Activated T-cell treated with anti-CD3 and anti-CD28 coated beads for 48 hours (primary cell): ENCODE data around the gene BRCA1.
"Not testable (repeated sequence)": the region's sequence is repeated elsewhere in the genome, so short reads cannot be mapped to it uniquely, and the experiment has no call there.

Experiments used
- DNase-seq: peaks from one replicate; pipeline ENCODE4 v3.0.0-alpha.2; 2020; ENCODE audit warnings: low read depth

Gene BRCA1

GRCh38 chr17:43125133-43125966 is at the start of gene BRCA1:
TSS of gene BRCA1 (minus strand) at chr17:43125364. CDS start at chr17:43124096, 1,268 bp downstream.
- peak; percentile 88 for DNase-seq

DNA sequence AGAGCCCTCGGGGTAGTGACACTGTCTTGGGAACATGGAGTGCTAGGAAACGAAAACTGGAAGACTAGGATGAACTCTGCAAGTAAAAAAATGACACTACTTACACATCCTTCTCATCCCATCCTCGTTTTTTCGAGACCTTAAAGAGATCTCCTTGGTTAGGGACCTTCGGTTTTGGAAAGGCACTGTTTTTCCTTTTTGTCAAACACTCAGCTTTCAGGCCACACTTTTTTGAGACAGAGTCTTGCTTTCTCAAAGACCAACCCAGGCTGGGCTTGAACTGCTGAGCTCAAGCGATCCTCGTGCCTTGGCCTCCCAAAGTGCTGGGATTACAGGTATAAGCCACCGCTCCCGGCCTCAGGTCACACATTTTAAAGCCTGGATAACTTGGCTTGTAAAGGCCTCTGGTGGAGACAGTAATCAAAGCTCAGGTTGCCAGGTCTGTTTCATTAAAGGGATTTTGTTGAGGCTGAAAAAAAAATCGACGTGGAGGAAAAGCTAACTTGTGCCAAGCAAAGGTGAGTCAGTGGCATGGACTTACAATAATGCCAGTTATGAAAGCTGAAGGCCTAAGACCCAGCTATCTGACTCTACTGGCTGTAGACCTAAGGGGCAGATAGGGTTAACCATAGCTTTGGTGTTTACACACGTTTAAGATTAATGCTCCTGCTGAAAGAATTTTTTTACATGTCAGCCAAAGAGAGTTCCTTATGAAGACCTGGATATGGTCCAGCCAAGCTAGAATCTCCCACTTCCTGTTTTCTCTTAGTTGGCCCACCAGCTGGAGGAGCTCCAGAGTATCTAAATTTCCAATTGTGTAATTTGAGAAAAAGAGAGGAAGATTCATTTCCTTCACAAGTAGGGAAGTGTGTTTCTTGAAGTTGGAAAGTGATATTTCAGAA is 46.7 kb upstream of the BRCA1 start:
- peak; percentile 3 for DNase-seq

GRCh38 chr17:43170766-43171585 is 45.8 kb upstream of the BRCA1 start, which contains the start of gene NBR1:
TSS of gene NBR1 (plus strand) at chr17:43171214. CDS start at chr17:43175800, 4,586 bp downstream.
- DNase-seq = peak; percentile 92

DNA sequence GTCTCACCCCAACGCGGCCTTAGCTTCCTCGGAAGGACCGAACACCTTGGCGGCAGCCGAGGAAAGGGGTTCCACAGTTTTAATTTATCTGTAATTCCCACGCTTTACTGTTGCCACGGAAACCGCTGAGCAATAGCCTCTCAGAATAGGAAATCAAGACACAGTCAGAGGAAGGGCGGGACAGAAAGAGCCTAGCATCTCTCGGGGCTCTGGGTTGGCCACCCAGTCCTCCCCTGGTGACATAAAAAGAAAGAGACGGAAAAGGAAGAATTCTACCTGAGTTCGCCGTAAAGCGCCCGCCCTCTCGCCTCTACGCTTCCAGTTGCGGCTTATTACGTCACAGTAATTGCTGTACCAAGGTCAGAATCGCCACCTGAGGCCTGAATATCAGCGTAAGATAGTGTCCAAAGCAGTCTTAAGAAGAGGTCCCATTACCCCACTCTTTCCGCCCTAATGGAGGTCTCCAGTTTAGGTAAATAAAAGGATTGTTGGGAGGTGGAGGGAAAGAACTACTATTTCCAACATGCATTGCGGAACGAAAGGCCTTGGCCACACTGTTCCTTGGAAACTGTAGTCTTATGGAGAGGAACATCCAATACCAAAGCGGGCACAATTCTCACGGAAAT is 45.1 kb upstream of the BRCA1 start:
- peak; percentile 80 for DNase-seq

GRCh38 chr17:43169561-43170139 is 44.5 kb upstream of the BRCA1 start:
- no peak for DNase-seq

GRCh38 chr17:43165971-43166370 is 40.8 kb upstream of the BRCA1 start:
- not testable (repeated sequence) for DNase-seq

DNA sequence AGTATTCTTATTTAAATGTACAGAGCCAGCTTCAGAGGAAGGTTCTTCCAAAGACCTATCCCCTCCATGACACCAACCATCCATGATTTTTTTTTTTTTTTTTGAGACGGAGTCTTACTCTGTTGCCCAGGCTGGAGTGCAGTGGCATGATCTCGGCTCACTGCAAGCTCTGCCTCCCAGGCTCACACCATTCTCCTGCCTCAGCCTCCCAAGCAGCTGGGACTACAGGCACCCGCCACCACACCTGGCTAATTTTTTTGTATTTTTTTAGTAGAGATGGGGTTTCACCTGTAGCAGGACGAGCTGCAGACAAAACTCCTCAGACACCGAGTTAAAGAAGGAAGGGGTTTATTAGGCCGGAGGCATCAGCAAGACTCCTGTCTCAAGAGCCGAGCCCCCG is 34.8 kb upstream of the BRCA1 start:
- not testable (repeated sequence) for DNase-seq

DNA sequence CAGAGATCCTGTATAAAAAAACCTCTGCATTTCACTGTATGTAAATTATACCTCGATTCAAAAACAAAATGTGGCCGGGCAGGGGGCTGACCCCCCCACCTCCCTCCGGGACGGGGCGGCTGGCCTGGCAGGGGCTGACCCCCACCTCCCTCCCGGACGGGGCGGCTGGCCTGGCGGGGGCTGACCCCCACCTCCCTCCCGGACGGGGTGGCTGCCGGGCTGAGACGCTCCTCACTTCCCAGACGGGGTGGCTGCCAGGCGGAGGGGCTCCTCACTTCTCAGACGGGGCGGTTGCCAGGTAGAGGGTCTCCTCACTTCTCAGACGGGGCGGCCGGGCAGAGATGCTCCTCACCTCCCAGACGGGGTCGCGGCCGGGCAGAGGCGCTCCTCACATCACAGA is 34.1 kb upstream of the BRCA1 start:
- not testable (repeated sequence) for DNase-seq

DNA sequence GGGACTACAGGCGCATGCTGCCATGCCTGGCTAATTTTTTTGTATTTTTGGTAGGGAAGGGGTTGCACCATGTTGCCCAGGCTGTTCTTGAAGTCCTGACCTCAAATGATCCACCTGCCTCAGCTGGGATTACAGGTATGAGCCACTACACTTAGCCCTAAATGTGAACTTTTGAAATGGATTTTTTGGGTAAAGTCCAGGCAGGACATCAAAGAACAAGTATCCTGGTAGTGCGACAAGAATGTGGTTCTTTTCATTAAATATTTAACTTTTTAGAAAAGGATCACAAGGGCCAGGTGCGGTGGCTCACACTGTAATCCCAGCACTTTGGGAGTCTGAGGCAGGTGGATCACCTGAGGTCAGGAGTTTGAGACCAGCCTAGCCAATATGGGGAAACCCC is 30.5 kb upstream of the BRCA1 start:
- DNase-seq = no peak

DNA sequence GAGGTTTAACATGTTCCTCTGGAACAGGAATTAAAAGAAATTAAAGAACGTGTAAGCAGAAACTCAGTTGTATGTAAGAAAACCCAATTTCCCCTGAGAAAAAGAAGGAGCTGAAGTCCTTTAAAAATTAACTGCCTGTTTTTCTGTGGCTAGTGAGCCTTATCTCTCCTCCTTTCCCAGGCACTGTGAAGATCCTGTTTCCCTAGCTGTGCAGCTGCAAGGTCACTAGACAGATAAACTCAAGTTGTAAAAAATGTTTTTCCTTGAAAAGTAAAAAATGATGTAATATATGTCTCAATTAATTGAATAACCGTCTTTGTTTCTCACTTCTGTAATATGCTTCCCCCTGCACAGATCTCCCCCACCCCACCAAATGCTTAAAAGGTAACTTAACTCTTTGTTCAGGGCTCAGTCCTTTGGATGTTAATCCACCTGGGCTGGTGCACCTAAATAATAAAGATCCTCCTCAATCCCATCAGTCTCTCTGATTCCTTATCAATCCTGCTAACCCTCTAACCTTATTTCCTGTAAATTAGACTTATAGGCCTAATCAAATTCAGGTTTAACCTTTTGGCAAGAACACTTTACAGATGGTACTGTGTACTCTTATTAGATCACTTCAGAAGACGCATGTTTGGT is 28.2 kb upstream of the BRCA1 start:
- DNase-seq = not testable (repeated sequence)

DNA sequence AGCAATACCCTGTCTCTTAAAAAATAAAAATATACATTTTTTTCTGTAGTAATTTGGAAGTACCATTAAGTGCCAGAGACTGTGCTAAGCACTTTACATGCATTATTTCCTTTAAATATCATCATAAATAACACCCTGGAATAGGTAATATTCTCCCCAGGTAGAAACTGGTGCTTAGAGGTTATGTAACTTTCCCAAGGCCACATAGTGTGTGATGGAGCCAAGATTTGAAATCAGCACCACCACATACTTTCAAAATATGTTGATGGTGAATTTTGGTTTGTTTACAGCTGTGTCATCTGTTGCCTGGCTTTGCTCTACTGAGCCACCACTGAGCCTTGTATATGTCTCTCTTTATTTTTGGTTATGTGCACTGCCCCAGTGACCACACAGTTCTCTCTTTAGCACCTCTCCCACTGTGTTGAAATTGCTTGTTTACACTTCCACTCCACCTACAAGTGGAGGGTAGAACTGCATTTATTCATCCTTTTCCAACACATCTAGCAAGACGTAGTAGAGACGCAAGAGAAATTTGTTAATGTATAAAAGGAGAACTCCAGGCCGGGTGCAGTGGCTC is 26.8 kb upstream of the BRCA1 start:
- DNase-seq = no peak

DNA sequence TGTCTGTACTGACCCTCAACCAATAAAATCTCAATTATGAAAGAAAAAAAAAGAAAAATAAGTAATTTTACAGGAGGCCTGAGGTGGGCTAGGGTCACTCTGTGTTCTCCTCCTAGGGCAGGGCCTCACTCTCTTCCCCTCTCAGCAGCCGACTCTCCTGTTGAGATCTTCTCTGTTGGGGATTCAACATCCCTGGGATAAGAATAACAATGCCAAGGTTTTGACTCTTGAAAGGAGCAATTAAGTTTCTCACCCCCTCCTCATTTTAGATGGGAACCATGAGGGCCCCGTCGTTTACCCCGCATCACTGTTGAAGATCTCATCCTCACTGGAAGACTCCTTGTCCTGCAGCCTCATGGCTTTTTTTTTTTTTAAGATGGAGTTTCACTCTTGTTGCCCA is 21.5 kb upstream of the BRCA1 start:
- DNase-seq = no peak

DNA sequence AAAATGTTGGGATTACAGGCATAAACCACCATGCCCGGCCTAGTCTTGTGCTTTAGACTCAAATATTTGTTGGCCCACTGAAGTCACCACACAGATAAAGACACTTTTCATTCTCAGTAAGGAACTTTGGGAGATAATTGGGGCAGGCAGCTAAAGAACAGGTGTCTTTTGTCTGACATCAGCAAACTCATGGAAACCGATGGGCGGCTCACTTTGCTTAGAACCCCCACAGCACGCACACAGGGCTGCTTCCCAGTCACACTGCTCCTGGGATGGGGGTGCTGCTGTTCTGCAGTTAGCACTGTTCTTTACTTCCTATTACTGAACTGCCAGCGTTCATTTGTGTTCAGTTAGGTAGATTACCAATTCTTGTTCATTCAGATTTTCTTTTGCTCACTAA is 18.0 kb upstream of the BRCA1 start:
- no peak for DNase-seq

- DNase-seq = no peak
Observed at GRCh38 chr17:43142153-43142552, 17.0 kb upstream of the BRCA1 start.

DNA sequence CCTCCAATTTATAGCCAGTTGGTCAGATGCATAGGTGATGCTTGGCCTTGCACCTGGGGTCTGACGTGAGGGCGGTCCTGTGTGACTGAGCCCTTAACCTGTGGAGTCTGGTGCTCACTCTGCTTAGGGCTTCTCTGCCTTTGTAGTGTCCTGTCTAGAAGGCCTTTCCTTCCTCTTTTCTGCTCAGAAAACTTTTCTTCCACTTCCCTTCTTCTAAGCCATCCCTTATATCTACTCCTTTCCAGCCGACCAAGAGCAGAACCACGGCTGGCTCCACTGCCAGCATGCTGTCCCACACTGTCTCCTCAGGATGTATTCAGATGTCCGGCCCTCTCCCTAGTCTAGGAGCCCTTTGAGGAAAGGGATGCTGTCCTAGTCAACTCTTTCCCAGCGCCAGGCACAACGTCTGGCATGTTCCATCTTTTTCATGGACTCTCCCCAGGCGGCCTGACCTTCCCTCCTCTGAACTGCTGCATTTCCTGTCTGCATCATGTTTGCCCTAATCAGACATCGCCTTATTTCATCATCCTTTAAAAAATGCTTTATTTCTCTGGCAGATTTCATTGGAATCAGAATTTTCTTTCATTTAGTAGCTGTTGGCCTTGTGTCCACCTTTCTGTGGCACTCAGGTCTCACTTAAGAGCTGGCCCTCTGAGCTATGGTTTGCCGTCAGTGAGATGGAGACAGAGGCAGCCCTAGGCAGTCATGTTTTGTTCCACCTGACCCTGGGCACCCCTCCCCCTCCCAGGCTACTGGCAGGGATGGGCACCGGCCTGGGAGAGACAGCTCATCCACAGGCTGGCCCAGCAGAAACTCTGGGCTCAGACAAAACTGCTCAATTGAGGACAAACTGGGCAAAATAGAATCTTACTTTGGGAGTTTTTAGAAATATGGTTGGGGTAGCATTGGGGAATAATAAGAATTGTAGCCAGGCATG is 15.5 kb upstream of the BRCA1 start:
- no peak for DNase-seq

- DNase-seq = not testable (repeated sequence)
Observed at GRCh38 chr17:43138531-43138930, 13.4 kb upstream of the BRCA1 start.

GRCh38 chr17:43136574-43136973 is 11.4 kb upstream of the BRCA1 start:
- not testable (repeated sequence) for DNase-seq

- no peak for DNase-seq
Observed at GRCh38 chr17:43135454-43135819, 10.3 kb upstream of the BRCA1 start.

DNA sequence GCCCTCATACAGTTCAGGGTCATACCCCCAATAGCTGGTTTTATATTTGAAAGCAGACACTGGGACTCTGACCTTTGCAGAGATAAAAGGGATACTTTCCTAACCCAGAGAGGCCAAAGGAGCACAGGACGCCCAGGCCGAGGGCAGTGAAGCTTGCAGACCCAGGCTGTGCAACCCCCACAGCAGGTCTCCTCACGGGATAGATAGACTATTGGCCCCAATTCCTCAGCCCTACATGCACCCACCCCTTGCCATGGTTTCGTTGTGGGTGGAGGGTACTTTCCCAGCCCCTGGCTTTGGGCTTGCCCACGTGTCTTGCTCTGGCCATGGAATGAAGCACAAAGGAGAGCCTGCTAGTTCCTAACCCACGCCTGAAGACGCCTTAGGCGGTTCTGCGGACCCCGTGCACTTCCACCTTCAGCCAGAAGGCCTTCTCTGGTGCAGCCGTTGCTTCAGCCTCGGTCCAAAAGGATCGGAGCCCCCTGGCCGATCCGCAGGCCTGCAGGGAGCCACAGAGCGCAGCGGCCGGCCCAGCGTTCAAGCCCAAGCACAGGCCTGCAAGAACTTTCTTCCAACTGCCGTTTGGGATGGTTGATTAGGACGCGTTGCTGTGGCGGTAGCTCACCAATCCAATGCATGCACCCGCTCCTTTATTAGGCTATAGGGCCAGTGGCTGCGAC is 9.8 kb upstream of the BRCA1 start:
- DNase-seq = no peak
